A673 (cell line): Measurements from ENCODE around the gene GAL3ST2.

Experiments used
- CTCF ChIP-seq: fragments of 300-800, 200-600 bp; sonication (generic); conservative IDR thresholded peaks from 2 replicates; pipeline ENCODE4 v1.5.1; 2017; ENCODE audit warnings: low read depth, mild to moderate bottlenecking, antibody characterized with exemption, low read length, moderate library complexity, mixed read lengths
- EZH2 ChIP-seq: fragments of 200-600 bp; sonication (generic); IDR thresholded peaks from 2 replicates; pipeline ENCODE4 v1.6.1; 2017; ENCODE audit warnings: borderline replicate concordance, low read depth, mild to moderate bottlenecking, mixed read lengths, antibody characterized with exemption, low read length; ENCODE audit not compliant: poor library complexity, severe bottlenecking

GRCh38 chr2:241846406-241846805 is 69.8 kb downstream of the GAL3ST2 start:
- TF ChIP-seq CTCF (no peak), EZH2 (no peak)
